Measurements from ENCODE around the gene UNCX.

- TF ChIP-seq POLR2A (IDR thresholded peaks at IDR 0.05) (no peak), CTCF (IDR thresholded peaks at IDR 0.05) (no peak)
Observed at GRCh38 chr7:1268866-1269265, 36.2 kb downstream of the UNCX start.

Measured in adrenal gland (tissue), 5 donors.